GM21390 (cell line): ENCODE measurements around the gene CADPS.

Experiments used
- ATAC-seq: cut with Tn5 transposase; IDR thresholded peaks from one replicate; pipeline ENCODE4 v1.9.1; 2021; ENCODE audit not compliant: unreplicated experiment

The CADPS gene

DNA sequence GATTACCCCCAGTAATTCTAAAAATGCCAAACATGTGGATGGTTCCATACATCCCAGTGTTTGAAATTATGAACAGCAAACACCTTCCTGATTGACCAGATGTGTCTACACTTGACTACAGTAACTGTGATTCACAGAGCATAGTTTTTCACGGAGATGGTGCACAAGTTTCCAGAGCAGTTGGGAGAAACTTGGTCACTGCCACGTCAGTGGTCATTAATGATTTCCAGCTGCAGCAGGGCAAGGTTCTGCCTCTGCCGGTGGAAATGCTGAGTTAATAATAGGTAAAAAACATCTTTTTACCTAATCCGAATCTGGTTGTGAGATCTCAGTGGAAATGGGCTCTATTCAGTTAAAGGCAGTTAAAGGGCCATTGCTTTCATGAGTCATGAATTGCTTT, 347.7 kb downstream of the CADPS start:
- ATAC-seq: no peak

DNA sequence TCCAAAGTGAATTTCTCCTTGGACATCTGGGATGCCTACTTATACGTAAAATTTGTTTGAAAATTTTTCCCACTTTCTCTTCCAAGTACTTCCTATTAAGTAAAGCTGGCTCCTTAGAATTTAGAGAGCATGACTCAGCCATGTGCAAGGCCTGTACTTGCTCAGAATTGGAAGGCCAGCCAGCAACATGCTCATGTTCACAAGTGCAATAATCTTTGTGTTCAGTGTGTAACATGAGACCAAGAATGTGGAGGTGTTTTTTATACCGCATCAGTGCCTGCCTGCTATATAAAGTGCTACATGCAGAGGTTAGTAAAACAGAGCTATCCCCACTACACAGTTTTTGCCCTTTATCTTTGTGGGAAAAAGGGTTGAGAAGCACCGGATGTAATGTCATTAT, 349.9 kb downstream of the CADPS start:
- no peak for ATAC-seq

DNA sequence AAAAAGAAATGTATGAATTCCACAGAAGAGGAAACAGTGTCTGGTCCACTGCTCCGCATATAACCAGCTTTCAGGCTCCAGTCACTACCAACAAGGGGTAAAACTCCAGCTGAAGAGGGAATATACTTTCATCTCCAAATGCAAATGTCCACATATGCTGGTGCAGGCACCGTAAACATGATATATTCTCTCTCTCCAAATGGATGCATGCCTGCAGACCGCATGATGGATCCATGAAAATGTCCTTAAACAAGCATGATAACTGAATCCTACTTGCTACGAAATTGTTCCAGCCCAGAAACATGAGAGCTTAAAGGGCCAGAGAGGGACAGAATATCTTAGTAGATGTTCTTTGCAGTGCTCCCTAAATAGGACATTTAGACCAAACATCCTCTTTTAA, 351.5 kb downstream of the CADPS start:
- ATAC-seq: no peak

DNA sequence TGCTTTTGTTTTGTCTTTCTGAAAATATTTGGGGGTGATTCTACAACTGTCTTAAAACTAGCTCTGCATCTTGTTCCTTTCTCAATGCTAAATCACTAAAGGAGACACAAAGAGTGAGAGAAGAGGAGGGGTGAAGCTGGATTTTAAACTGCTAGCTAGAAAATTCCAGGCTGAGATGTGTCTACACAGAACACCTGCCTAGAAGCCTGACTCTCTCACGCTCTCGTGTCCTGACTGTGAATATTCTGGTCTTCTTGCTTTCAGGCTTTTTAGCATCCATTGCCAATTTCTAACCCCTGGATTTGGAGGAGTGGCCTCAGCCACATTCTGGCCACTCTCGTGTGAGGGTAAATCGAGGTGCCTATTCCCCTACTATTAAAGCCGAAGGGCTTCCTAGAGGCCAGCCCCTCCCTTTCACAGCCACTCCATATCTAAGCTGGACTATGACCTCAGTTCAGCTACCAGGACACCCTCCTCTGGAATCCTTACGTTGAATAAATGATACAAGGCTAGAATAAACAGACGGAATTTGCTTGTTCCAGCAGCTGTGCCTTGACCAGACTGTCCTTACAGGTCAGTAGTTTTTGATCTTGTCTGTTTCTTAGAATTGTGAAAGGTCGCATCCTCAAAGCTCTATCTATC, 353.6 kb downstream of the CADPS start:
- no peak for ATAC-seq

DNA sequence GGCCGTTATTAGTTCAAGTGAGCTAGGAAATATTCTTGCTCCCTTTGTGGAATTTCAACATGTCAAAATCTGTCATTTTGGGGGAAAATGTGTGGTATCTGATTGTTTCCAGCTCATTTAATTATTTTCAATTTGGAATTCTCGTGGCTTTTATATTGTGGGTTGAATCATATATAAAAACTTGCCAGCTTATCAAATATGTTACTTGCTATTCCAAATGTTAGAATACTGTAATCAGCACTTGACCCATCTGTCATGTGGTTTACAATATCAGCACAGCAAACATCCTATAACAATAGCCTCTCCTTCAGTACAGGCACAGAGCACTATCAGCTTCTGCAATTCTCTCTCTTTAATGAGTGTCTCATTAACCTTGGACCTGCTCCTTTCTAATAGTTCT, 371.7 kb downstream of the CADPS start:
- ATAC-seq: no peak

DNA sequence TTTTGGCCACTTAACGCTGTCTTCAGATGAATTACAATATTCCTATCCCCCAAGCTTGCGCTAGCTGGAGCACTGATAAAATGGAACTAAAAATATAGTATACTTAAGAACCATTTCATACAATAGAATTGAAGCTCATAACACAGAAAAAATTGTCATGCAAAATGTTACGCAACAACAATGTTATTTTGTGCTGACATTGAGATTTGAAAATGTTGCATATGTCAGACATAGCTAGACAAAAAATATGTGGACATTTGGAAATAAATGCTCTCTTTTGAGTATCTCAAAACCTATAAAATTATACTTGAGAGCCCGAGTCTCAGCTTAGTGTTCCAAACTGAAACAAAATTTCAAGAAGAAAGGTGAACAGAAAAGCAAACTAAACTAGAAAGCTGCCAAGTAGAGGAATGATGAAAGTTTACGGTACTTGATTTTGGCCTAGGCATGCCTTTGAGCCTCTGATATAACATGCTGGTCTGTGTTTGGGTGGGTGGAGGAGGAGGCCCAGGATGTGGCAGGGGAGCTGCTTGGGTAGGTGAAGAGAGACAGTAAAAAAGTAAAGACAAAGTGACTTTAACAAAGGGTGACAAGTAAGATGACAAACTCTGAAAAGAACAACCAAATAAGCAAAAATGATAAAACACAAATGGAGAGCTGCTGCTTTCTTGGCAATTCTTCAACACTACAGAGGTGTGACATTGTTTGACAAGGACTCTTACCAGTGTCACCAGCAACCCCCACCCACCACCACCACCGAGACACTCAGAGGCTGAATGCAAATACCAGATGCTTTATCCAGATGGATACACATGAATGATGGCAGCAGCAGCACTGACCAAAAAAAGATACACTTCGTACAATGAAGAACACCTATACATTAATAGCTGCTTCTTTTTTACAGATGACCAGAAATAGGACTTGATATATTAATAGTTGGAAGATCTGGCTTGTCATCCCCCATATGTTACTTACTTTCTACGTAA, 372.6 kb downstream of the CADPS start:
- no peak for ATAC-seq

DNA sequence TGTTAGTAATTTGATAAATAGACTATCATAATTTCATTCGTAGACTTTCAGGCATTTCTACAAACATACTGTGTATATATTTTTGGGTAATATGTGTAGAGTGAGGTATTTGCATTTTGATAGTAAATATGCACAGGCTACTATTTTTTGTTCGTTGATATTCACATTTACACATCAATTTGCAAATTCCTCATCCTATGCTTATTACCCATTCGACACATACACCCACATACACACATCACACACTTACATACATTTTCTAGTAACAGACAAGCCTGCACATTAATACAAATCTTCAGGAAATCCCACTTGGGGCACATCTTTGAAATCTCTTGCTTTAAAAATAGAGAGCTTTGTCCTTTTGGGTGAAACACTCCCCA, 373.9 kb downstream of the CADPS start:
- no peak for ATAC-seq

DNA sequence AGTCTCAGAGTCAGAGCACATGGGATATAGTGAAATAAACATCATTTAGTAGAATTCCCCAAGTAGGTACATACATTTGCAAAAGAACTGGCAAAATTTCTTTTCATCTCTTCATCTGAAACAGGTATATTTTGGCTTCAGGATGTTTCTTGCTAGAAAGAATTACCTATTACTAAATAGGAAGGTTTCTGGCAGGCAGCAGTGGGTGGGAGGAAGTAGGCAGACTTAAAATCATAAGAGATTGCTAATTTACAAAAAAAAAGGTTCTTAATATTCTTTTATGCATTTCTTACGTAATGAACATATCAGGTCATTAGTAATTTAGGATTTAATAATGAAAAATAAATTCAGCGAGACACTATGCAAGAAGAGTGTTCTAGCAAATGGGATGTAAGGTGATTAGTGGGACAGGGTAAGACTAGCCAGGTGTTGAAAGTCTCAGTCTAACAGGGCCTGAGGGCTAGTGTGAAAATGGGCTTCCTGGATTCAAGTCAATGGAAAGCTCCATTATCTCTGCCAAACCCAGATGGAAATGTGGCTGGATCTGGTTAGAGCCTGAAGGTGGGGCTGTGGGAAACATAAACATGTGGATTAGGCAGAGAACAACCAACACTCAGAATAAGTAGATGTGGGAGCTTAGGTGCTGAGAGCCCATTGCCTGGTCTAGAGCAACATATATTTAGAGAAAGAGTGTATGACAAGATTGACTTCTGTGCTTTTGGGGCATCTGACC, 374.5 kb downstream of the CADPS start:
- no peak for ATAC-seq

DNA sequence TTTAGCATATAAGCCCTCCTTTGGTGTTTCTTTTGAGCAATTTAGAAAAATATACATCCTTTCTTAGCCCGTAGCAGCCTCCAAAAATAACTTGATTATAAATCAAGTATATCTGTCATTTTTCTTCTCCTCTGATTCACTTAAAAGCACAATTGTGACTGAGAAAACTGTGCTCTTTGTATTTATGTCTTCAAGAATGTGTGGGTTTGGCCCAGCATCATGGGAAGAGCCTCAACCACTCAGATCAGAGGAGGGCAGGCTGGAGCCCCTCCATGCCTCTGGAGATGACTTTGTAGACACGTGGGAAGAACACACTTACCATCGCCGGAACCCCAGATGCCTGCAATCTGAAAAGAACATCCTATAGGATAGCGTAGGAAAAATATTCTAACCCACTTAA, 378.1 kb downstream of the CADPS start:
- ATAC-seq: no peak

DNA sequence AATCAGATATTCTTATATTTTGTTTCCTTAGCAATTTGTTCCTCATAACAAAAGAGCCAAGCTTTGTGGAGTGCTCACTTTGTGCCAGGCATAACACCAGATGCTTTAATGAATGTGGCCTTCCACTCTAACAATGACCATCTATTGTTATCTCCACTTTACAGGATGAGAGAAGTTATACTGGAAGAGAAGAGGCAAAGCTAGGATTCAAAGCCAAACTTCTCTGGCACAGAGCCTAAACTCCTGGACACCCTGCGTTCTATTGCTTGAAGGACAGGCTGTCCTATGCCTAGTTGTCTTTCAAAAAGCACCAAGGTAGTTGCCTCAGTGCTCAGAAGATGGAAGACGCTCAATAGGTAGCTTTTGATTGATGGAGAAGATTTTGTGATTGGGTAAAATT, 378.7 kb downstream of the CADPS start:
- no peak for ATAC-seq

DNA sequence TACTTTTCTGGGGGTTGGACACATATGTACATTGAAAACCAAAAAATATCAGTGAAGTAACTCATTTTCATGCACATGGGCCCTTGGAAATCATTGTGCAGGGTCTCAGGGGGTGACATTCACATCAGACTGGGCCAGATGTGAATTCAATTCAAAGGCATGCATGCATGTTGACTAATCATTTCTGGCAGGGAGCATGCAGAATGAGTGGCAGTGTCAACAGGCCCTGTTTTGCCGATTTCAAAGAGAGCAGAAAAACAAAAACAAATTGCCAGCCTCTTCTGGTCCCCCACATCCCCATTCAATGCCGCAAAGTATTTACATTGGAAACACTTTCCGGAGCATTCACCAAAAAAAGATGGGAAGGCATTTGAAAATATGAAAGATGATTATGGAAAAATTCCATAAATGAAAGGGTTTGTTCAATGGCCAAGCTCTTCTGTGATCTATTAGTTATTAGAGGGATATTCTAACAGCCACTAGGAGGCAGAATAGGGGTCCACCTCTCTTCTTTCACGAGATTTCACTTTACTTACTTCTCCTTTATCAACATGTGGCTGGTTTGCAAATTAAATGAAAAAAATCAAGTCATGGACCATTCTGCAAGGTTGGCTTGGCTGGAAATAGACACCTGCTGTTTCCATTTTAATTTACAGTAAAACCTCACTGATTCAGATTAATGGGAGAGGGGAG, 382.0 kb downstream of the CADPS start:
- no peak for ATAC-seq

DNA sequence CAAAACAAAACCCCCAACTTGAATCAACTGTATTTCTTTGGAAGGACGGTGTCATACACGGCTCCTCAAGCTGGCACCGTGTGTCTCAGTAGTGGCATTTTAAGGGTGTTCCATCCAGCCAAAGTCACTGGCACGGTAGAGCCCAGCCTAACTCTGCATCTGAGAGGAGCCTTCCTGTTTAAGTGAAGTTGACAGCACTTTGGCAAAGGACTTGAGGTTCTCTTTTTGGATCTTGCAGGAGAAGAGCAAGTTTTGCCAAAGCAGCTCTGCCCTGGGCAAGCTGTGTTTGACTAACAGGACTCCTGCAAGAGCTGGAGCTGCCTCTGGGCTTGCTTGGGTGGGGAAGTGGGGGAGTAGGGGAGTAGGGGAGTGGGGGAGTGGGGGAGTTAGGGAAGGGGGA, 392.3 kb downstream of the CADPS start:
- ATAC-seq: no peak

DNA sequence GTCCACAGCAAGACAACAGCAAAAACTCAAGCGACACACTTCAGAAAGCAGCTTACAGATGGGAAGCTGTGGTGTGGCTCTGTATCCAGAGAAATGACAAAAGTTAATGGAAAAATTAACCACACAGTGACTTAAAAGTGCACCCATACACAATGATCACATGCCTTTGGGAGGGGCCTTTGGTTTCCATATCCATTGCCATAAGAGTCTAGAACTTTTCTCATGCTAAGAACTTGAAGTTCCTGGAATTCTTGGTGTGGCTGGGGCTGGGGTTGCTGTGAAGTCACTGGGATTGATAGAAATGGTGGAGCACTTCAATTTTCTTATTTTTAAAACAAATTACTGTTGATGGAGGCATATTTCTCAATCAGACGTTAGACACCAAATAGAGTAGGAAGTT, 393.3 kb downstream of the CADPS start:
- ATAC-seq: no peak

DNA sequence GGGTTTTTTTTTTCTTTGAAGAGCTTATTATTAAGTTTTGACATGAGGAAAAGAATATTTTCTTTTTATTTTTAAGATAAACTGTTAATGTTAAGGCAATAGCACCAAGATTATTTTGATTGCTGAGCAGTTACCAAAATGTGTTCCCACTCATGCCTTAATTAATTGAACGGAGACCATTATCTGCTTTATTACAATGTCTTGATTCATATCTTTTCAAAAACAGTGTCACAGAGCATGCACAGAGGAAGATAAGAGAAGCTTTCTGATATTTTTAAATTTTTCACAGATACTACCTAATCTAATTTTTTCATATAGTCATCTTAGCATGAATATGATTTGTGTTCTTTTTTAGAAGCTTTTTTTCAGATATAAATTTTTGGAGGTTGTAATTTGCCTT, 395.2 kb downstream of the CADPS start:
- ATAC-seq: no peak

DNA sequence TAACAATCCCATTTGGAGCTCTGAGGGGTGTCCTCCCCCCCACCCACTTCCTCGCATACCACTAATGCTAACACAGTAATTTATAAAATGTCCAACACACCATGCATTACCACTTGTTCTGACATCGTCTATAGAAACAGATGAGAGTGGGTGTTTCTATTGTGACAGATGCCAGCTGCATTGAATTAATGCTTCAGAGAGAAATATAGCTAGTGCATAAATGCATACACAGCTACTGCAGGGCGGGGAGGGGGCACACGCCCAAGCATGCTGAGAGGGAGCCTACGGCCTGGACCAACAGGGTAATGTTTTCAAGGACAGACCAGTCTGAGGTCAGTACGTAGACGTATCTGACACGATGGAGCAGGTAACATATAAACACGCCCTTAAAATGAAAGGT, 395.9 kb downstream of the CADPS start:
- ATAC-seq: no peak

DNA sequence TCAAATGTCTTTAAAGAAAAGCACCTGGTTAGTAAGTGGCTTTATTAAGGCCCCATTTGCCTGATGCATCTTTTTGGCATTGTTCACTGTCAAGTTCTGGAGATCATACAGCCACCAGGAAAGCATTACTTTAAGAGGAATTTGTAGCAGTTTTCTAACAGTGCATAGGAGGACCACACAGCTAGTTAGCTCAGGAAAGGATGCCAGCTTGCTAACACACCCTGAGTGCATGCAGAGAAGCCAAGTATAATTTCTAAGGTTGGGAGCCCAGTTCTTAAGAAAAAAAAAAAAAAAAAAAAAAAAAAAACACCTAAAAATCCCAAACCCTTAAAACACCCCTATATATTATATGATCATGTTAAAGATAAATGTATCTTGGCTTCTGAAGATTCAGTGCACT, 399.9 kb downstream of the CADPS start:
- ATAC-seq: no peak

DNA sequence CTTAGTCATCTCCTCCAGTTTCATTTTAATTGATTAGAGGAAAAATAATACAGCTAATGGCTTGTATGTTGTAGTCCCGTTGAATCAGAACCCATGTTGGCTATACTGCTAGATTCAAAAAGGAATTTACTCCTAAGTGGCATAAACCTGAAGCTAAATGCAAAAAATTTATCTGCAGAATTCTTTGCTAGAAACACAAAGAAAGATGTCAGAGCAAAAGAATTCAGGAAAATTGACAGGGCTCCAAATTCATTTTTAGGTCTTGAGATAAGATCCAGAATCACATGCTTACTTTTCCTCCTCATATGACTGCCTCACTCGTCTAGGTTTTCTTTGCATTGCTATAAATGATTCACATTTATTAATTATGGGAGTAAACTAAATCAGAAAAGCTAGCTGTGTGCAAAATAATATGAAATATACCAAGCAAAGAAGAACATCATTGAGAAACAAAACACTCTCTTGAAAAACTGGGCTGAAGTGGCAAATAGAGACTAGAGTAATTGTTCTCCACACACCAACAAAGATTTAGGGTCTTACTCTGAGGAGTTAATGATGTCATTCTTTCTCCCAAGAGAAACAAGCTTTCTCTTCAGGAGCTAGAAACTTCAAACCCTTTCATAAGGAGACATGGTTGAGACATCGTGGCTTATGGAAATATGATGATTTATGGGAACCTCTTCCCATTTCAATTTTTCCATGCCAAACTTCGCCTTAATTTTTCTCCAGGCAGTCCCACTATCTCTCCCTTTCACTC, 407.1 kb downstream of the CADPS start:
- ATAC-seq: no peak

DNA sequence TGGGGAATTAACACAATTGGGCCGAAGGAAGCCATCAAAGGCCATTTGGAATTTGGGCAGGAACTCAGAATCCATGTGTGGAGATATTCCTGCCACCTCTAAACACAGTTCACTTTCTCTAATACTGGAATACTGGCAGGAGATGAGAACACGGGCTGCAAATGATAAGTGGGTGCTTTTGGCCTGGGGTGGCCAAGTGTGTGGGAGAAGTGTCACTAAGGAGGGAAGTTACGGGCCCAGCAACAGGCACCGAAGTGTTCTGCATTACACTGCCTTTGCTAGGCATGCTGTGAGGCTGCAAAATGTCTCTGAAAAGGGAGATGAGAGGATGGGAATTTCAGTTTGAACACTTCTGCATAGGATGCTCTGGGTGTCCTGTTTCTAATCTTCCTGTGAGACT, 412.4 kb downstream of the CADPS start:
- no peak for ATAC-seq

DNA sequence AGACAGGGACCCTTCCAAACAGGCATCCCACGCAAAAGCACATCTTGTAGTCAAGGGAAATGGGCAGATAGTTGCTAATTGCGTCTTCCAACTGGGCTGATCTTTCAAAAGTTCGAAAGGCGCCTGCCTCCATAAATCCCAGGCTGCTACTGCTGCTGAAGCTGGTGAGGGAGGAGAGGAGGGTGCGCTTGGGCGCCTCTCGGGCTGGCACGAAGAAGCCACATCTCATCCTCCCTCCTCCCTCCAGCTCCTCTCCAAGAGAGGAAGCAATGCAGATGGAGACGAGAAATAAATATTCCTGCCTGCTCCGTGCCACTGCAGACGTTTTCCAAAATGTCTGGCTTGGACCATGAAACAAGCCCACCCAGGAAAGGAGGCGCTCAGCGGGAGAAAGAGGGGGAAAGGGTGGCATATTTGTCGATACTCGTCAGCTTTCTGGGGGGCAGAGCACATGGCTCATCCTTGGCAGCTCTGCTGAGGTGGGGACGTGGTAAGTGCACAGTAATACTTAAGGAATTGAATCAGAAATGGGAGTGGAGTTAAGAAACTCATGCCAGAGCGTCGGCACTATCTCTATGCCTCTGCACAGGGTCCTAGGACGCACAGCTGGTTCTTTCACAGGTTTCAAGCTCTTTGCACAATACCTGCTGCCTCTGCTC, 413.0 kb downstream of the CADPS start:
- no peak for ATAC-seq

DNA sequence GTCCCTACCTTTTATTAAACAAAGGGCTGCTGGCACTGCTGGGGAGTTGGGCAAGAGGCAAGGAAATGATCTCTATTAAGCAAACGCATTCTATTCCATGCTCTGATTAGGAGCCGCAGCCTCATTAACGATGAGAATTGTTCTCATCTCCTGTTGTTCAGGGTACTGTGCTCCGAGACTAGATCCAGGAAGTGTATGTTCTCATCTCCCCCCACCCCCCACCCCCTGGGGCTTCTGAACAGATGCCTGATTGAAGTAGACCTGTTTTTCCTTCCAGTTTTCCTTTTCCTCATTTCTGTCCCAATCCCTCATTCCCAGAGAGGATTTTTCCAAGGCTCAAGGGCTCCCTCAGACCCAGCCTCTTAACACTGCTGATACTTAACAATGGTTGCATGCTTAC, 420.3 kb downstream of the CADPS start:
- ATAC-seq: no peak
